ENCODE results near the gene ARID3A. TPM values are rescaled to one million over a fixed set of nuclear protein-coding genes. Genes with fewer than 3 reads are reported as not detected.

Gene ARID3A
- total and polyA plus RNA-seq, 2 of the 8 experiments (the other 6 are each of a cell fraction or from before 2014, with no cell fraction given), result 40.5 to 77.4 TPM

- Histone ChIP-seq H3K23me2 (ENCODE audit: low read depth, low read length) (peaks cover 4% of the 10 kb centered on the region; the same call in 1 of the 2 replicates), H3K9me3 (ENCODE audit: insufficient read depth in 2 of 2, low read depth in 1 of 2, low read length in 1 of 2) (no peaks in the 10 kb centered on the region), H3K56ac (replicated peaks; ENCODE audit: insufficient read length, low read depth, low read length) (no peak overlapping the region), H2BK15ac (ENCODE audit: low read length) (no peak overlapping the region), H2BK12ac (ENCODE audit: low read depth, low read length) (no peak overlapping the region), H3K4me1 (replicated peaks in 1 of 4; ENCODE audit: control insufficient read depth in 3 of 4, insufficient read depth in 4 of 4, low read length in 3 of 4) (peaks cover 0 to 4% (median under 1%) of the 10 kb centered on the region in 4 experiments; a peak in 4 of 7 replicates), H2BK120ac (replicated peaks; ENCODE audit: low read depth, low read length) (no peak overlapping the region), H3K9ac (replicated peaks in 1 of 4; ENCODE audit: extremely low read depth in 1 of 4, low read depth in 3 of 4, low read length in 3 of 4) (no peak overlapping the region), H2AK5ac (ENCODE audit: low read depth, low read length) (no peak overlapping the region), H3K79me1 (ENCODE audit: low read depth, low read length) (peaks cover 5% of the 10 kb centered on the region), H2BK5ac (ENCODE audit: low read depth, low read length) (no peak overlapping the region), H3K23ac (ENCODE audit: insufficient read length) (no peak overlapping the region), H2BK20ac (ENCODE audit: low read length) (no peak overlapping the region), H4K5ac (ENCODE audit: insufficient read length, low read depth, low read length) (no peak overlapping the region), H3K36me3 (ENCODE audit: control insufficient read depth in 2 of 4, insufficient read depth in 4 of 4, low read length in 3 of 4) (peaks cover 7 to 33% (median 22%) of the 10 kb centered on the region in 4 experiments; a peak in 6 of 8 replicates), H3K4me2 (ENCODE audit: insufficient read depth in 1 of 2, low read depth in 2 of 2, low read length in 2 of 2) (no peak overlapping the region), H3K27me3 (replicated peaks in 1 of 4; ENCODE audit: control insufficient read depth in 3 of 4, extremely low read depth in 1 of 4, insufficient read depth in 3 of 4, low read length in 3 of 4) (no peaks in the 10 kb centered on the region), H4K91ac (replicated peaks; ENCODE audit: insufficient read length, low read length) (no peak overlapping the region), H3K14ac (ENCODE audit: insufficient read length) (no peak overlapping the region), H2AFZ (ENCODE audit: low read length) (no peak overlapping the region), H4K8ac (ENCODE audit: extremely low read depth, insufficient read depth, low read length) (peak overlapping the region; percentile 66; the same call in 1 of the 2 replicates), H4K20me1 (replicated peaks in 1 of 2; ENCODE audit: control insufficient read depth in 1 of 2, insufficient read depth in 2 of 2, low read length in 2 of 2) (peaks cover 6 to 16% of the 10 kb centered on the region in 2 experiments), H3K79me2 (ENCODE audit: control insufficient read depth in 1 of 2, insufficient read depth in 2 of 2, low read length in 2 of 2) (peaks cover 0 to 17% of the 10 kb centered on the region in 2 experiments; a peak in 2 of 4 replicates), H3K18ac (ENCODE audit: extremely low read depth, low read length) (no peak overlapping the region), H3K27ac (ENCODE audit: low read depth, low read length) (no peak overlapping the region), H3K4ac (replicated peaks; ENCODE audit: insufficient read length, low read depth, low read length) (no peak overlapping the region), H3K4me3 (ENCODE audit: extremely low read depth in 1 of 4, insufficient read depth in 2 of 4, low read depth in 3 of 4, low read length in 4 of 4) (no peak overlapping the region)
- ChIA-PET POLR2A (ENCODE audit: partially characterized antibody) (interaction anchor here (0.7 to 1.7 kb wide), 6 partner anchors 20 to 182 kb away, joined by 3 to 5 read pairs (median 4); partner anchors contain the start of genes ARHGAP45, RNU6-2 and TMEM259), CTCF (ENCODE audit: partially characterized antibody) (interaction anchor here (0.9 to 1.6 kb wide), 6 partner anchors 12 to 252 kb away, joined by 3 to 7 read pairs (median 4); no protein-coding TSS in a partner anchor)
- no peak for DNase-seq (ENCODE audit: low read depth in 1 of 2, low spot score in 2 of 2)
- FAIRE-seq, result no peak
- 88% methylated on average over 13 of the region's 15 CpGs; no CpG with 5 or more reads in 1 of the 2 experiments for WGBS, 2 experiments (ENCODE audit: extremely low coverage in 1 of 2, insufficient coverage in 1 of 2, insufficient read length in 1 of 2, insufficient replicate concordance in 2 of 2, low coverage in 1 of 2, low lambda C conversion rate in 2 of 2, missing lambda C conversion rate in 1 of 2)
- TF ChIP-seq ASH2L (IDR thresholded peaks at IDR 0.05; ENCODE audit: low read length) (no peak), CREB1 (IDR thresholded peaks at IDR 0.05) (no peak), NANOG (IDR thresholded peaks at IDR 0.05; ENCODE audit: insufficient read depth, low read depth, low read length, poor library complexity, severe bottlenecking) (no peak), CHD1 (IDR thresholded peaks at IDR 0.05; ENCODE audit: low read depth, low read length) (no peak), TCF12 (IDR thresholded peaks at IDR 0.05; ENCODE audit: low read depth, low read length) (no peak), GABPA (IDR thresholded peaks at IDR 0.05; ENCODE audit: borderline replicate concordance, insufficient read depth, low read length) (no peak), E2F6 (IDR thresholded peaks at IDR 0.05) (no peak), SIN3A (conservative IDR thresholded peaks at IDR 0.05 in 1 of 2, IDR thresholded peaks at IDR 0.05 in 1 of 2; ENCODE audit: low read depth in 1 of 2, low read length in 2 of 2) (no peak), GTF2F1 (IDR thresholded peaks at IDR 0.05; ENCODE audit: borderline replicate concordance, low read depth, low read length) (no peak), CTBP2 (IDR thresholded peaks at IDR 0.05; ENCODE audit: borderline replicate concordance, insufficient read depth, insufficient read length, low read length) (no peak), SIX5 (IDR thresholded peaks at IDR 0.05; ENCODE audit: low read depth, low read length) (no peak), BCL11A (IDR thresholded peaks at IDR 0.05; ENCODE audit: low read depth in 2 of 2, low read length in 2 of 2) (no peak), RFX5 (IDR thresholded peaks at IDR 0.05; ENCODE audit: borderline replicate concordance, low read depth, low read length) (no peak)
Measured at GRCh38 chr19:988510-988909, 62.7 kb downstream of the ARID3A start.
